C4-2B (cell line): Measurements from ENCODE around the gene SAPCD1.

Source experiments
- ZFX ChIP-seq: fragments of 450-650 bp; IDR thresholded peaks from 2 replicates; pipeline ENCODE4 v1.6.1; 2017
- TF ChIP-seq, protein P1 (sequence below): fragments of 450-650 bp; conservative IDR thresholded peaks from 2 replicates; pipeline ENCODE4 v1.5.1; 2017; ENCODE audit warnings: mild to moderate bottlenecking

DNA sequence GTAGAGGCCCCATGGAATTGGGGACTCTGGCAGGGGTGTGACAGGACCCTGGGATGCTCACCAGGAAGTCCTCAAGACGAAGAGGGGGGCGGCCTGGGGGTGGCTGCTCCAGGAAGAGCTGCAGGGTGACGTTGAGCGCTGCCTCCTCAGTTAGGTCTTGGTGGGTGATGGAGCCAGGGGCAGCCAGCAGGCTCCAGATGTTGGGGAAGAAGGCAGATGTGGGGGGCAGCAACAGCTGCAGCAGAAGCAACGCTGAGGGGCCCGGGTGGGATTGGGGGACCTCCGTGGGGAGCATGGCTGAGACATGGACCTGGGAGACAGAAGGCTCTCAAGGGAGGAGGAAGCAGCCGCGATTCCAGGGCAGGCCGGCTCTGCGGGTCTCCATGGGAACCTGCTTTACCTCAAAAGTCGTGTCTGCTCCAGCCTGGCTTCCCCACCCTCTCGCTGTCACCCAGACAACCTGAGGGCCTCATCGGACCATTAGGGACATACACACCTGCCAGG is 14.1 kb downstream of the SAPCD1 start:
- TF ChIP-seq, protein P1, sequence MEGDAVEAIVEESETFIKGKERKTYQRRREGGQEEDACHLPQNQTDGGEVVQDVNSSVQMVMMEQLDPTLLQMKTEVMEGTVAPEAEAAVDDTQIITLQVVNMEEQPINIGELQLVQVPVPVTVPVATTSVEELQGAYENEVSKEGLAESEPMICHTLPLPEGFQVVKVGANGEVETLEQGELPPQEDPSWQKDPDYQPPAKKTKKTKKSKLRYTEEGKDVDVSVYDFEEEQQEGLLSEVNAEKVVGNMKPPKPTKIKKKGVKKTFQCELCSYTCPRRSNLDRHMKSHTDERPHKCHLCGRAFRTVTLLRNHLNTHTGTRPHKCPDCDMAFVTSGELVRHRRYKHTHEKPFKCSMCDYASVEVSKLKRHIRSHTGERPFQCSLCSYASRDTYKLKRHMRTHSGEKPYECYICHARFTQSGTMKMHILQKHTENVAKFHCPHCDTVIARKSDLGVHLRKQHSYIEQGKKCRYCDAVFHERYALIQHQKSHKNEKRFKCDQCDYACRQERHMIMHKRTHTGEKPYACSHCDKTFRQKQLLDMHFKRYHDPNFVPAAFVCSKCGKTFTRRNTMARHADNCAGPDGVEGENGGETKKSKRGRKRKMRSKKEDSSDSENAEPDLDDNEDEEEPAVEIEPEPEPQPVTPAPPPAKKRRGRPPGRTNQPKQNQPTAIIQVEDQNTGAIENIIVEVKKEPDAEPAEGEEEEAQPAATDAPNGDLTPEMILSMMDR: no peak
- no peak for TF ChIP-seq ZFX
